ENCODE results near the gene MAGI1.

DNA sequence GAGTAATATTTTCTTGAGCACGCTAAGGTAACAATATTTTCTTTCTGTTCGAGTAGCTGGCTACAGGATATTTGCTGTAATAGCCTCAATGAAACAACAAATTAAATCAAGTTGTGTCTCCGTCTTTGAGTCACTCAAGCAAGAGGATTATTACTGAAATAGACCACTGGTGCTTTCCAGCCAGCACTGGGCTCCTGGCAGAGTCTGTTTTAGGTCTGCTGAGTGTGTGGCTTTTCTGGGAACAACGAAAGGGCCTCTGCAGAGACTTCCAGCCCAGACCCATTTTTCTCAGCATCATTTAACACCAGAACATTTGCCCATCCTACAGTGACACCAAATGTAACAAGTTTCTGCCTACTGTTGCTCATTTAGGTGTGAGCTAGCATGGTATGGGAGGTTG is 652.9 kb downstream of the MAGI1 start:
- TF ChIP-seq, protein P1, sequence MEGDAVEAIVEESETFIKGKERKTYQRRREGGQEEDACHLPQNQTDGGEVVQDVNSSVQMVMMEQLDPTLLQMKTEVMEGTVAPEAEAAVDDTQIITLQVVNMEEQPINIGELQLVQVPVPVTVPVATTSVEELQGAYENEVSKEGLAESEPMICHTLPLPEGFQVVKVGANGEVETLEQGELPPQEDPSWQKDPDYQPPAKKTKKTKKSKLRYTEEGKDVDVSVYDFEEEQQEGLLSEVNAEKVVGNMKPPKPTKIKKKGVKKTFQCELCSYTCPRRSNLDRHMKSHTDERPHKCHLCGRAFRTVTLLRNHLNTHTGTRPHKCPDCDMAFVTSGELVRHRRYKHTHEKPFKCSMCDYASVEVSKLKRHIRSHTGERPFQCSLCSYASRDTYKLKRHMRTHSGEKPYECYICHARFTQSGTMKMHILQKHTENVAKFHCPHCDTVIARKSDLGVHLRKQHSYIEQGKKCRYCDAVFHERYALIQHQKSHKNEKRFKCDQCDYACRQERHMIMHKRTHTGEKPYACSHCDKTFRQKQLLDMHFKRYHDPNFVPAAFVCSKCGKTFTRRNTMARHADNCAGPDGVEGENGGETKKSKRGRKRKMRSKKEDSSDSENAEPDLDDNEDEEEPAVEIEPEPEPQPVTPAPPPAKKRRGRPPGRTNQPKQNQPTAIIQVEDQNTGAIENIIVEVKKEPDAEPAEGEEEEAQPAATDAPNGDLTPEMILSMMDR (IDR thresholded peaks at IDR 0.05) = no peak
- no peak for TF ChIP-seq POLR2A (IDR thresholded peaks at IDR 0.05)

Measured in uterus (tissue), 2 donors.